Transverse colon (tissue), 4 donors: ENCODE measurements around the gene NPTXR. TPM values are rescaled to one million over a fixed set of nuclear protein-coding genes. Genes with fewer than 3 reads are reported as not detected.
A peak's percentile ranks its signal among the peaks of the same experiment; 100 is the strongest.

Experiments
- DNase-seq: peaks from one replicate; pipeline ENCODE4 v3.0.0-alpha.2; 2019
- H3K27ac ChIP-seq, 4 donors: fragments of 200-600 bp; sonication (generic); 2 replicates each; pipeline ENCODE4 v1.5.1; 2016 to 2018; ENCODE audit warnings: inconsistent platforms in 4 of 4
- H3K27me3 ChIP-seq: fragments of 200-600 bp; sonication (generic); 2 replicates; pipeline ENCODE4 v1.5.1; 2017; ENCODE audit warnings: inconsistent platforms
- H3K36me3 ChIP-seq, 4 donors: fragments of 200-600 bp; sonication (generic); 2 replicates each; pipeline ENCODE4 v1.5.1; 2017 to 2019; ENCODE audit warnings: inconsistent platforms in 4 of 4
- H3K4me1 ChIP-seq, 4 donors: fragments of 200-600 bp; sonication (generic); 2 replicates each; pipeline ENCODE4 v1.5.1; 2017 to 2020; ENCODE audit warnings: inconsistent platforms in 4 of 4
- H3K4me3 ChIP-seq, 4 donors: fragments of 200-600 bp; sonication (generic); 1 replicate in 1 of 4; 2 replicates in 3 of 4; pipeline versions ENCODE4 v1.5.1 to v1.6.1; 2017 to 2019; ENCODE audit warnings: inconsistent platforms in 4 of 4
- H3K9me3 ChIP-seq, 2 donors: fragments of 200-600 bp; sonication (generic); 2 replicates each; pipeline ENCODE4 v1.5.1; 2017 to 2019; ENCODE audit warnings: inconsistent platforms in 2 of 2
- EP300 ChIP-seq: sonication (generic); formaldehyde crosslinking; IDR thresholded peaks from one replicate; pipeline ENCODE4 v1.6.1; 2017; ENCODE audit warnings: antibody characterized with exemption, low read depth
- POLR2A ChIP-seq: fragments of 450-650 bp; IDR thresholded peaks from one replicate; pipeline ENCODE4 v1.6.1; 2016; ENCODE audit warnings: antibody characterized with exemption, mild to moderate bottlenecking, moderate library complexity
- POLR2AphosphoS5 ChIP-seq, 3 donors: sonication (generic); formaldehyde crosslinking; IDR thresholded peaks; one replicate each; pipeline ENCODE4 v1.6.1; 2016; ENCODE audit warnings: antibody characterized with exemption in 3 of 3
- WGBS, 2 donors: methylation state at CpG; one replicate each; pipeline ENCODE4 v1.1.5; 2018; ENCODE audit warnings: low coverage in 1 of 2; 5-methylcytosine and 5-hydroxymethylcytosine counted together
- in situ Hi-C, 4 donors: fragments of 200-750 bp; cut with MboI; loops; one replicate each; pipeline versions ENCODE4 v1.15.0 to v1.15.1; 2017; ENCODE audit warnings: low sequenced_read_pairs in 3 of 4, low pct_ligation_motif_present in 1 of 4, low pct_unique_long_range_greater_than_20kb in 1 of 4
- intact Hi-C: fragments of 100-400 bp; cut with DNase I; formaldehyde crosslinking; loops from one replicate; pipeline ENCODE4 v1.15.1; 2023; ENCODE audit warnings: low total_unique reads
- total RNA-seq, 4 donors: library from RNA; depleted of rRNA; stranded (reverse); fragments of >200 nt; gene quantifications; one replicate each; pipeline ENCODE4 v1.1.0, GENCODE V29; 2016
- TF ChIP-seq, protein P1 (sequence below), 5 experiments: fragments of 200-600 bp in 3 of 5; fragments of 450-650 bp in 2 of 5; sonication (generic) in 3 of 5; IDR thresholded peaks; 1 replicate in 2 of 5; 2 replicates in 3 of 5; pipeline ENCODE4 v1.5.1; 2016 to 2017; ENCODE audit warnings: antibody characterized with exemption in 5 of 5, inconsistent platforms in 3 of 5, mild to moderate bottlenecking in 2 of 5, moderate library complexity in 1 of 5

NPTXR gene
- total RNA-seq, 4 donors from 2014 or later, result 0.75 to 27.9 (median 1.8) TPM

DNA sequence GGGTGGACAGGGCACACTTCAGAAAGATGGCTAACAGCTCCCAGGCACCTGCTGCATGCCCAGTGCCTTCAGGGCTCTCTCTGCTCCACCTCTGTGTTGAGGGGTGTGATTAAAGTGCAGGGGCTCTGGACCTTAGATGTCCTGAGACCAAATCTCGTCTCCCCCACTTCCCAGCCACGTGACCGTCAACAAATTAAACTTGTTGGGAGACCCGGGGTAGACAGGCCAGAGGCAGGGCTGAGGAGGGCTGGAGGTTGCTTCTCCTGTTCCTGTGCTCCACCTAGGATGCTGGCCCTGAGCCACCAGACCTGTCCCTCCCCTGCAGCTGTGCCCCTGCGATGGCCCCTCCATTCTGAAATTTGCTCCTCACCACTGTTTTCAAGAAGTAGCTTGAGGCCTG lies 17.0 kb downstream of the NPTXR start:
- Histone ChIP-seq H3K36me3 (no peaks in the 10 kb centered on the region), H3K27me3 (no peaks in the 10 kb centered on the region), H3K4me1 (no peaks in the 10 kb centered on the region), H3K9me3 (no peaks in the 10 kb centered on the region), H3K4me3 (no peak overlapping the region), H3K27ac (no peak overlapping the region)
- DNase-seq, result no peak
- TF ChIP-seq EP300, result no peak
- TF ChIP-seq, protein P1, sequence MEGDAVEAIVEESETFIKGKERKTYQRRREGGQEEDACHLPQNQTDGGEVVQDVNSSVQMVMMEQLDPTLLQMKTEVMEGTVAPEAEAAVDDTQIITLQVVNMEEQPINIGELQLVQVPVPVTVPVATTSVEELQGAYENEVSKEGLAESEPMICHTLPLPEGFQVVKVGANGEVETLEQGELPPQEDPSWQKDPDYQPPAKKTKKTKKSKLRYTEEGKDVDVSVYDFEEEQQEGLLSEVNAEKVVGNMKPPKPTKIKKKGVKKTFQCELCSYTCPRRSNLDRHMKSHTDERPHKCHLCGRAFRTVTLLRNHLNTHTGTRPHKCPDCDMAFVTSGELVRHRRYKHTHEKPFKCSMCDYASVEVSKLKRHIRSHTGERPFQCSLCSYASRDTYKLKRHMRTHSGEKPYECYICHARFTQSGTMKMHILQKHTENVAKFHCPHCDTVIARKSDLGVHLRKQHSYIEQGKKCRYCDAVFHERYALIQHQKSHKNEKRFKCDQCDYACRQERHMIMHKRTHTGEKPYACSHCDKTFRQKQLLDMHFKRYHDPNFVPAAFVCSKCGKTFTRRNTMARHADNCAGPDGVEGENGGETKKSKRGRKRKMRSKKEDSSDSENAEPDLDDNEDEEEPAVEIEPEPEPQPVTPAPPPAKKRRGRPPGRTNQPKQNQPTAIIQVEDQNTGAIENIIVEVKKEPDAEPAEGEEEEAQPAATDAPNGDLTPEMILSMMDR (IDR thresholded peaks at IDR 0.05), result no peak
- TF ChIP-seq POLR2A, result no peak
- TF ChIP-seq POLR2AphosphoS5 (IDR thresholded peaks at IDR 0.05), result no peak
- intact Hi-C loops (no loop called here), in situ Hi-C loops (no loop called here)
- 40 to 49% methylated on average over 1 to 5 of the region's 5 CpGs for WGBS, 2 donors

DNA sequence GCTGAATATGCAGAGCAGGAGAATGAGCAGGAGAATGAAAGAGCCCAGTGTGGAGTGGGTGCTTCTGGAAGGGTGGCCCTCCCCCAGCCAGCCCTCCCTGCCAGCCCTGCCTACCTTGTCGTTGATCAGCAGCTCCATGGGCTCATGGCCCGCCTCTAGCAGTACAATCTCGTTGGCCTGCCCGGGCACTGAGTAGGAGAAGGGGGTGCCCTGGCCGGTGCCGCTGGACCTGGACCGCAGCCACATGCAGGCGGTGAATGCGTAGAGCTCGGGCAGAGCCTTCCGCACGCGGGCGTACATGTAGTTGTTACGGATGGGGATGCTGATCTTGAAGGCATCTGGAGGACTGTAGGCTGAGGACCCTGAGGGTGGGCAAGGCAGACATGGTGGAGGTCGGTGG lies 17.4 kb downstream of the NPTXR start:
- intact Hi-C loops, result no loop called here
- H3K4me3 ChIP-seq, result no peak overlapping the region
- TF ChIP-seq POLR2AphosphoS5 (IDR thresholded peaks at IDR 0.05), result no peak
- no peak for TF ChIP-seq EP300
- no peak for TF ChIP-seq POLR2A
- TF ChIP-seq, protein P1 (IDR thresholded peaks at IDR 0.05), result no peak
- H3K27me3 ChIP-seq, result no peaks in the 10 kb centered on the region
- in situ Hi-C loops, result no loop called here
- DNase-seq, result no peak
- no peak overlapping the region for H3K27ac ChIP-seq
- WGBS, 2 donors, result 85 to 96% methylated on average over 4 to 16 of the region's 16 CpGs
- H3K36me3 ChIP-seq, result no peaks in the 10 kb centered on the region
- no peaks in the 10 kb centered on the region for H3K9me3 ChIP-seq
- no peaks in the 10 kb centered on the region for H3K4me1 ChIP-seq

DNA sequence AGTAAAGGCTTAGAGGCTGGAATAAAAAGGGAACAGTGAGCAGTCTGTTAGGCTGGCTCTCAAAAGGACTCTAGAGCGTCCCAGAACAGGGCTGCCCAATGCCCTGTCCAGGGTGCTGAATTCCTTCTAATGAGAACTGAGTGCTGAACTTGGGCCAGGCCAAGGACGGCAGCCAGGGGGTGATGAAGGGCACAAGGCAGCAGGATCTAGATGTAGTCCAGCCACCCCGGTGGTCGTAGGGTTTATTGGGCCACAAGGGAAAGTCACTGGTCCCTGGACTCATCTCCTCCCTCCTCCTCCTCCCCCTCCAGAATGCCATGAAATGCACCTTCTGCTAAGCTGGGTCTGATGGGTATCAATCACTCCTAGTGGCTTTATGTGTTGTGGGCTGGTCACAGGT lies 19.2 kb downstream of the NPTXR start:
- peak; percentile 31 for DNase-seq
- Histone ChIP-seq H3K27ac (no peak overlapping the region), H3K9me3 (no peaks in the 10 kb centered on the region), H3K4me3 (no peak overlapping the region), H3K27me3 (no peaks in the 10 kb centered on the region), H3K36me3 (no peaks in the 10 kb centered on the region), H3K4me1 (no peaks in the 10 kb centered on the region)
- WGBS, 2 donors, result 0 to 7% methylated on average over 2 to 4 of the region's 4 CpGs
- TF ChIP-seq, protein P1 (IDR thresholded peaks at IDR 0.05), result peak in 3 of 5 experiments; percentile 9 to 19 (median 18)
- TF ChIP-seq EP300 (no peak), POLR2A (no peak), POLR2AphosphoS5 (IDR thresholded peaks at IDR 0.05) (no peak)
- intact Hi-C loops, result no loop called here
- in situ Hi-C loops, result no loop called here

DNA sequence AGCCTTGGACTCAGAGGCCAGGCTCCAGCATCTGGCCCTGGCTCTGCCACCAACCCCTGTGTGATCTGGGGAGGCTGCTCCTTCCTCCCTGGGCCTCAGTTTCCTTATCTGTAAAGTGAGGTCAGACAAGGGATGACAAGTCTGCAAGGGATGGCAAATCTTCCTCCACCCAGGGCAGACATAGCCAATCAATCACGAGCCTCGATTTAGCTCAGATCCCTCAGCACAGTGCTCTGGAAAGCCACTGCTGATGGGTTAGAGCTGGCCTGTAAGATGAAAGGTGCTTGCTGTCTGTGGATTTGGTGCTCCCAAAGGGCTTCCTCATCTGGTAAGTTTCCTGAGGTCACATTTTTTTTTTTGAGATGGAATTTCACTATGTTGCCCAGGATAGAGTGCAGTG lies 20.2 kb downstream of the NPTXR start:
- WGBS, 2 donors, result 80% methylated on average over 2 of the region's 2 CpGs; no CpG with 5 or more reads in 1 of the 2 donors
- Histone ChIP-seq H3K9me3 (no peaks in the 10 kb centered on the region), H3K27me3 (no peaks in the 10 kb centered on the region), H3K36me3 (no peaks in the 10 kb centered on the region), H3K4me3 (no peak overlapping the region), H3K4me1 (no peaks in the 10 kb centered on the region), H3K27ac (no peak overlapping the region)
- TF ChIP-seq, protein P1 (IDR thresholded peaks at IDR 0.05), result no peak
- TF ChIP-seq POLR2A, result no peak
- no peak for TF ChIP-seq POLR2AphosphoS5 (IDR thresholded peaks at IDR 0.05)
- no peak for TF ChIP-seq EP300
- intact Hi-C loops (no loop called here), in situ Hi-C loops (no loop called here)
- no peak for DNase-seq
